Activated gamma-delta T cell (primary cell): ENCODE measurements around the gene TCEANC2.

Source experiments
- DNase-seq: peaks from one replicate; lab custom pipeline; 2025; lab: John Stamatoyannopoulos, UW

The TCEANC2 gene

DNA sequence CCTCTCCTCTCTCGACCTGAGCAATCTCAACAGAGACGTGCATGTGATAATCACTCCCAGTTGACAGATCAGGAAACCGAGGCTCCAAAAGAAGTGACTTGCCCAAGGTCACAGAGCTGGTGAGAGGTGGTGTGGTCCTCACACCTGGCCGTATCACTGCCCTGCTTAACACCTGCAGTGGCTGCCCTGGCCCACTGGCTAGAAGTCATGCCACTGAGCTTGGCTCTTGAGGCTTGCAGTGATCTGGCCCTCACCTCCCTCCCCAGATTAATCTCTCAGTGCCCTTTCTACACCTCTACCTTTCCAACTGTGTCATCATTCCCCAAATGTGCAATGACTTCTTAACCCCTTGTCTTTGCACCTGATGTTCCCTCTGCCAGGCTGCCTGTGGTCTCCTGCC lies 60.6 kb downstream of the TCEANC2 start:
- no peak for DNase-seq

GRCh38 chr1:54114955-54115354 lies 61.5 kb downstream of the TCEANC2 start:
- DNase-seq = no peak

DNA sequence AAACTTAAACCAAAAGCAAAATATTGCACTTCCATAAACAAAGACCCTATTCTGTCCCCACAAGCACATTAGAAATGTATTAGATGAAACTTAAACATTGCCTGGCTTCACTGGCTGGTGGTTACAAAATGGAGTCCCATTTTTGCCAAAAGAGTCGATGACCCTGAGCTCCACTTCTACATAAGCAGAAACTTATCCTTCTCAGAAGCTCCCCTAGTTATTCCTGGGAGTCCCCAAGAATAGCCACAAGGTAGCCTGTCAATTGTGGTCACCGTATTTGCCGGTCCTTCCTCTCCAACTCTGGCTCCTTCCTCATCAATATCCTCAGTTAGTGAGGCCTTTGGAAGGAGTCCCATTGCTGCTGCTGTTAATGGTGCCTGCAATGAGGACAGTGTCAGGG lies 62.1 kb downstream of the TCEANC2 start:
- no peak for DNase-seq

DNA sequence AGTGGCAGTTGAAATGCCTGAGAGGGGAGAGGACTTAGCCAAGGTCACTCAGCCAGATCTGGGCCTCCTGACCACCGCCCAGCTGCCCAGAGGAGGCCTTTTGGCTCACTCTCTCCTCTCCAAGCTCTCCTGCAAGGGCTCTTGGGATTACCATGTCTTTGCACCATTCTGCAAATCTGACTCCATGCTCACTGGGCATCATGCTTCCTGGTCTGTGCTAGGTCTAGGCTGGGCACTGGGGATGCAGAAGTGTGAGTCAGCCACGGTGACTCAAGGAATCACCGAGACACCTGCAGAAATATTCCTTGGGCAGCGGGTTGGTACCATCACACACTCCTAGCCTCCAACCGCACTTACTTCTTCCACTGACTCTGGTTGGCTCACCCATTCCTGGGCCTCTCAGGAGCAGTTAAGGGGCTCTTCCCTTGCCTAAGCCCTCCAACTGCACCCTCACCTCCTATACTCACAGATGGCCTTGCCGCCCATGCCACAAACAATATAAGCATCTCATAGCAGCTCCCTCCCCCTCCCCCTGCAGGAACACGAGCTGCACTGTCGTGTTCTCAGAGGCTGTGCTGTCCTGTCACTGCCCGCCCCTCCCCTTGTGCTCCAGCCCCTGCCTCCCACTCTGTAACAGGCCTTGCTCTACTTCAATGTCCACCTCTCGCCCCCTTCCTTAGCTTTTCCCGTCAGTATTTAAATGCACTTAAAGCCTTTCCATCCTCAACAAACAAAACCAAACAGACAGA lies 64.6 kb downstream of the TCEANC2 start:
- no peak for DNase-seq

- no peak for DNase-seq
Measured at GRCh38 chr1:54118704-54119103, 65.3 kb downstream of the TCEANC2 start.

- DNase-seq = no peak
Measured at GRCh38 chr1:54120018-54120697, 66.8 kb downstream of the TCEANC2 start.

DNA sequence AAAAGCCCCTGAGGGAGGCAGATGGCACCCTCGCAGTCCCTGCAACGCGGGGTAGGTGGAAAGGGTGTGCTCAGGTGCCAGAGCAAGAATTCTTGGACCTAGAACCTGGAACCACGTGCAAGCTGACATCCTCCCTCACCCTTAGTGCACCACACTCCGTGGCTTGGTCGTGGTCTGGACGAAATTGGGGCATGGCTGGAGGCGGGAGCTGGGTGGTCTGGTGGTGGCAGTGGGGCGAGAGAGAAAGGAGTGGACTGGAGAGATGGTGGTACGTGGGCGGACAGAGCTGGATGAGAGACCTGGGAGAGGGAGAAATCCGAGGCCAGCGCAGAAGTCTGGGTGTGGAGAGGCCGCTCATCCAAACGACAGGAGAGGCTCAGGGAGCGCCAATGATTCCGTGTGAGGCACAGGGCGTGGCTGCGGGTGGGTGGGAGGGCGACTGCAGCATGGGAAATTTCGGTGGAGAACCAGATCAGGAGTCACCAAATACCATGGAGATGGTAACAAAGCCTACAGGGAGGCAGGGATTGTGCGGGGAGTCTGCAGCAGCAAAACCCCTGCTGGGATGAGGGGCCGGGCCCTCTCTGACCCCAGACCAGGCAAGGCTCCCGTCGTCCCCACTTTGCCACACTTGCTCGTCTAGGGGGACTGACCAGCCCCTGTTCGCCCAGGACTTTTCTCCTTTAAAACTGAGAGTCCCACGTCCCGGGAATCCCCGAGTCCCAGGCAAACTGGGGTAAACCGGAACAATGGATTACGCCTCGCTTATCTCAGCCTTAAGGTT lies 67.5 kb downstream of the TCEANC2 start:
- DNase-seq = no peak

- DNase-seq = peak; percentile 21
Measured at GRCh38 chr1:54121482-54122134, 68.2 kb downstream of the TCEANC2 start.

GRCh38 chr1:54122135-54122751 lies 68.8 kb downstream of the TCEANC2 start:
- no peak for DNase-seq

- no peak for DNase-seq
Measured at GRCh38 chr1:54122992-54123391, 69.6 kb downstream of the TCEANC2 start.

DNA sequence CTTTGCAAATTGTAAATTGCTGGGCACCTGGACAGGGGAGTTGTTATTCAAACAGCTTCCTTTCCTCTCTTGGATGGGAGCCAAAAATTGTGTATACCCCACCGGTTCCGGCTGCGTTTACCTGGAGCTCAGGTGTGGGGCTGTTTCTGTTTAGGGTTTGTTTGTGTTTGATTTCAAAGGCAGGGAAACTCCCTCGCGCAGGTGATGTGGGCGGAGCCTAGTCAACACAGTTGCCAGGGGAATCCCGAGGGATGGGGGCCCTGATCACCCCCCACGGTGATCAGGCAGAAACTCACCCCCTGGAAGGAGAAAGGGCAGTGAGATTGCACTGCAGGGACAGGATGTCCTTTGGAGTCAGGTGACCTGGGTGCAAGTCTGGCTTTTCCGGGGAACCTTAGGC lies 71.1 kb downstream of the TCEANC2 start:
- DNase-seq = no peak

GRCh38 chr1:54124906-54125305 lies 71.5 kb downstream of the TCEANC2 start:
- DNase-seq = no peak

GRCh38 chr1:54125386-54126070 lies 72.1 kb downstream of the TCEANC2 start:
- no peak for DNase-seq

DNA sequence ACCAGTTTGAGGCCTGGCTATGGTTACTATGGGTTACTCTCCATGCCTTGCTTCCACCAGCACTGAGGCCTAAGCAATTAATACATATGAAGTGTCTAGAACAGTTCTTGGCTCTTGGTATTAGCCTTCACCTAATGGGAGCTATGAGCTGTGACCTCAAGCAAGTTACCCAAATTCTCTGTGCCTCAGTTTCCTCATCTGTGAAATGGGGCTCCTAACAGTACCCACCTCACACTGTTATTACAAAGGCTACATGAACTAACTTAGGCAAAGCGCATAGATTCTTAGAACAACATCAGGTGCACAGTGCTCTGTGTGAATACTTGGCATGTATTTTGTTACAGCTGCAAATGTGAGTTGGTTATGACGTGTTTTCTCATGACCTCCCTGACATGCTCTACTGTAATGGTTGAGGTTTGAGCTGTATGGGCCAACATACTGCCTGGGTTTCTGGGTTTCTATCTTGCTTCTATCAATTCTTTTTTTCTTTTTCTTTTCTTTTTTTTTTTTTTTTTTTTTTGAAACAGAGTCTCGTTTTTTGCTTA lies 72.9 kb downstream of the TCEANC2 start:
- DNase-seq = no peak

DNA sequence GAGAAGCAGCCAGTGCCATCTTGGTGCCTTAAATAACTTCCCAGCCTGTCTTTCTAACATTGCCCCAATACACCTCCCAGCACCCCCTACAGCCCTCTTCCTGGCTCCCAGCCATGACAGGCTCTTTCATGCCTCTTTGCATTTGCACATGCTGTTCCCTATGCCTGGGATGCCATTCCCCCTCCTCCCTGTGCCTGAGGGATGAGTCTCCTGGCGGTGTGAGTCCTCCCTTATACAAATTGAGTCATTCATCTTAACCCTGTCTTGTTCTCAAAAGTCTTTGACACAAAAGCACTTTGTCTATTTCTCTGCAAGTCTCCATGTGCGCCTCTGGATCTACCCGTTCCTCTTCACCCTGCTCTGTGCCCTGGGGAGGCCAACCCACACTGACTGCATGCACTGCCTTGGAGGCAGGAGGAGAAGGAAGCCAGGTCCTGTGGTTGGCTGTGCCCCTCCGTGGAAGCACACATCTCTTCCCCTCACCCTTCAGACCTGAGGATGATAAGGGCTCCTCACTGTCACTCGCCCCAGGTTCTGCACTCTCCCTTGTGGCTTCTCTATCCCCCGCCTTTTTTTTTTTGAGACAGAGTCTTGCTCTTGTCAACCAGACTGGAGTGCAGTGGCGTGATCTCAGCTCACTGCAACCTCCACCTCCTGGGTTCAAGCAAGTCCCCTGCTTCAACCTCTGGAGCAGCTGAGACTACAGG lies 74.3 kb downstream of the TCEANC2 start:
- DNase-seq = no peak

GRCh38 chr1:54129858-54130257 lies 76.5 kb downstream of the TCEANC2 start:
- no peak for DNase-seq

GRCh38 chr1:54131419-54131818 lies 78.0 kb downstream of the TCEANC2 start:
- DNase-seq = no peak

DNA sequence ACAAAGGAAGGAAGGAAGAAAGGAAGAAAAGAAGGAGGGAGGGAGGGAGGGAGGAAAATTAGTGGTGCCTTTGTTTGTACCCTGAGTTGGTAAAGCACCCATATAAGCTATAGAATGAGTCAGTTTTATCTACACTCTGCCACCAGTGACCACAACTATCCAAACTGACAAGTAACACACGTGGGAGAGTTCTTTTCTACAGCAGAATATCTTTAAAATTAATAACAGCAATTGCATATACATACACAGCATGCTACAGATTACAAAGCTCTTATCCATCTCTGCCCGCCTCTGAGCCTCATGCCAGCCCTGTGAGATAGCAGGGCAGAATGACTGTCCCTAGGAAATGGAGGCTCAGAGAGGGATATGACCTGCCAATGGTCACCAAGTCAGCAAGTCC lies 79.1 kb downstream of the TCEANC2 start:
- DNase-seq = no peak

- DNase-seq = no peak
Measured at GRCh38 chr1:54134295-54134694, 80.9 kb downstream of the TCEANC2 start.

GRCh38 chr1:54135436-54136120 lies 82.2 kb downstream of the TCEANC2 start:
- DNase-seq = no peak
